Spinal cord (tissue), 10 donors: ENCODE results near the gene NPLOC4. TPM values are rescaled to one million over a fixed set of nuclear protein-coding genes. Genes with fewer than 3 reads are reported as not detected.

Experiments used
- DNase-seq, 6 donors: peaks; one replicate each; pipeline versions ENCODE4 v3.0.0 to v3.0.0-alpha.2; 2013 to 2015; ENCODE audit warnings: low spot score in 6 of 6, low read depth in 4 of 6
- H3K27ac ChIP-seq: one replicate; pipeline ENCODE4 v1.5.1; 2013; ENCODE audit warnings: low read depth, low read length, control low read depth
- H3K27me3 ChIP-seq: one replicate; pipeline ENCODE4 v1.6.1; 2013; ENCODE audit warnings: low read length; ENCODE audit not compliant: control insufficient read depth, insufficient read depth
- H3K36me3 ChIP-seq: one replicate; pipeline ENCODE4 v1.6.1; 2013; ENCODE audit warnings: low read length; ENCODE audit not compliant: control insufficient read depth, insufficient read depth
- H3K4me1 ChIP-seq: one replicate; pipeline ENCODE4 v1.6.1; 2013; ENCODE audit warnings: low read length; ENCODE audit not compliant: control insufficient read depth, insufficient read depth
- H3K4me3 ChIP-seq: one replicate; pipeline ENCODE4 v1.5.1; 2013; ENCODE audit warnings: low read depth, low read length, control low read depth
- H3K9me3 ChIP-seq: one replicate; pipeline ENCODE4 v1.6.1; 2013; ENCODE audit warnings: low read length; ENCODE audit not compliant: control insufficient read depth, insufficient read depth
- WGBS: methylation state at CpG from one replicate; pipeline ENCODE4 v1.1.5; 2013; ENCODE audit warnings: missing lambda C conversion rate; ENCODE audit not compliant: insufficient coverage; 5-methylcytosine and 5-hydroxymethylcytosine counted together
- polyA plus RNA-seq, 2 donors: library from polyadenylated mRNA; unstranded; fragments of 120-200 nt; gene quantifications; one replicate each; pipeline ENCODE4 v1.2.1, GENCODE V29; 2013; ENCODE audit not compliant: insufficient read length in 2 of 2
- total RNA-seq, 2 donors: library from RNA; depleted of rRNA in 1 of 2; stranded (reverse); fragments of 120-200 nt in 1 of 2; fragments of >200 nt in 1 of 2; gene quantifications; one replicate each; pipeline versions ENCODE4 v1.2.3 to v1.2.4, GENCODE V29; 2013 to 2014
- donor health status: healthy.

The NPLOC4 gene
- total and polyA plus RNA-seq, 4 donors = 38.8 to 60.6 (median 43.1) TPM

DNA sequence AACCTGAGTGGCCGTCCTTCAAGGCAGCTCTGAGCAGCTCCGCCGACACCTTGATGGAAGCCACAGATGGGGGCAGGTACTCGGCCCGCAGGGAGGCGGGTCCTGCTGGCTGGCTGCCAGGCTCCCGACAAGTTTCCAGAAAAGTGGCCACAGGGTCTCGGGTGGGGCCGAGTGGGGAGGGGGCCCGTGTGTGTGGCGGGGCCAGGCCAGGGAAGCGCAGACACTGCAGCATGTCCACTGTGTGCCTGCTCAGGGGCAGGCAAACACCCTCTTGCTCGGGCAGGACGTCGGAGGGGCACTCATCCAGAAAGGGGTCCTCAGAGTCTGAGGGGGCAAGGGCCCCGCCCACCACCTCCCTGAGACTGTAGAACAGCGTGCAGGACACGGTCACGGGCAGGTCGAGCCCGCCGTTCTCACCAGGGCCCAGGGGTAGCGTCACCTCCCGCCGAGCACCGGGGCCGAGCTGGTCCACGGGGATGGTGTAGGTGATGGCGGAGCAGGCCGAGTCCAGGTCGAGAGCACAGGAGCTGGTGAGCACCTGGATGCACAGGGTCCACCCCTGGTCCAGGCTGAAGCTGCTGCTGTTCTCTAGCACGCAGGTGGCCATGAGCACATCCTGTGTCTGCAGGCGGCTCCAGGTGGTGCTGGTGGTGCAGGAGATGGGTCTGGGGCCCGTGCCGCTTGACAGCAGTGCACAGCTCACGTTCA, 89.9 kb downstream of the NPLOC4 start:
- peaks cover 93% of the 10 kb centered on the region for H3K36me3 ChIP-seq
- no peak for DNase-seq
- no peaks in the 10 kb centered on the region for H3K9me3 ChIP-seq
- no peak overlapping the region for H3K4me3 ChIP-seq
- no peak overlapping the region for H3K27ac ChIP-seq
- 87% methylated on average over 36 of the region's 36 CpGs for WGBS
- peaks cover 20% of the 10 kb centered on the region for H3K4me1 ChIP-seq
- no peaks in the 10 kb centered on the region for H3K27me3 ChIP-seq

DNA sequence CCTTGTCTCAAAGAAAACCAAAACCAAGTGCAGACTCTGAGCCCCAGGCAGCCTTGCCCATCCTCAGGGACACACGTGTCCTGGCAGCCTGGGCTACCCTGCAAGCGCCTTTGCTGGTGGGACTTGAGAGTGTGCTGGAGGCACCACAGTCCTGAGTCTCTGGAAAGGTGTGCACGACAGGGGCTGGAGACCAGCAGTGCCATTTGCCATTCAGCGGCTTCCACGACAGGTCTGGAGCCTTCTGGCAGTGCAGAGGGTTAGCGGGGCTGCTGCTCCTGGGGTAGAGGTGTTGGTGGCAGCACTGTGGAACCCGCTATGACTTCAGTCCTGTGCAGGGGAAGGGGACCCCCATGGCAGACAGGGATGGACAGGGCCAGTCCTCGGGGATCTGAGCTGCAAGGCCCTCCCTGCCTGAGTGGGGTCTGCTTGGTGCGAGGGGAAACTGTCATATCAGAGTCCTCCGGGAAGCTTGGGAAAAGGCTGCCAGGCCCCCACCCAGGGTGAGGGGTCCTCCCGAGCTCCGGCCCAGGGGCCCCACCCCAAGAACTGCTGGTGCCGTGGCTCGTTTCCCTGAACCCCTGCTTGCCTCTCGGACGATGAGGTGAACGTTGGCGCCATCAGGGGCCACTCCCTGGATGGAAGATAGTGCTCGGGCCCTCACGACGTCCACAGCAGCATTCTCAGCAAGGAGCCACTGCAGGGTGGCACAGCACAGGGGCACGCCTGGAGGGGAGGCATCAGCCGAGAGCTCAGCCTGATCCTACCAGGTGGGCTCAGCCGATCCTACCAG, 91.6 kb downstream of the NPLOC4 start:
- 88% methylated on average over 23 of the region's 24 CpGs for WGBS
- H3K27me3 ChIP-seq = no peaks in the 10 kb centered on the region
- H3K4me3 ChIP-seq = no peak overlapping the region
- no peak overlapping the region for H3K27ac ChIP-seq
- H3K36me3 ChIP-seq = peaks cover 97% of the 10 kb centered on the region
- no peak for DNase-seq
- H3K4me1 ChIP-seq = peaks cover 7% of the 10 kb centered on the region
- no peaks in the 10 kb centered on the region for H3K9me3 ChIP-seq

DNA sequence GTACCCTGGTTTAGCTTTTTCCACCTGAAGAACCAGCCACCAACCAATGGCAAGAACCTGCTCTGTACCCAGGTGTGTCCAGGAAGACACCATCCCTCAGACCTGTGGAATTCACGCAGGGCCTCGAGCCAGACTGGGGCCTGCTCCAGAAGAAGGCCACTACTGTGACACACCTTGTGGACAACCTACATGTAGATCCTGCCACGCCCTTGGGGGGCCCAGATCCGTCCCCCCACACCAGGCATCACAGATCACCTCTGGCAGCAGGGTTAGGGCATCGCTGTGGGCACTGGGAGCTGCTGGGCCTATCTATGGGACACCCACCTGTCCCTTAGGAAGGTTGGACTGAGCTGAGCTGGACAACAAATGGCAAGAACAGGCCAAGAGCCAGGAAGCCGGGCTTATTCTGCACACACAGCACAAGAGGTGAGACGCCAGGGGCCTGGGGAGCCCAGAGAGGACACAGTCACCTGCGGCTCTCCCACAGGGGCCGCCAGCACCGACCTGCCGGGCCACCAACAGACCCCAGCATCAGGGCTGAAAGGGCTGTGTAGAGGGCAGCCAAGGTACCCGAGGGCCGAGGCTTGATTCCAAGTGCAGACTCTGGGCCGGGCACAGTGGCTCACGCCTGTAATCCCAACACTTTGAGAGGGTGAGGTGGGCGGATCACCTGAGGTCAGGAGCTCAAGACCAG, 92.5 kb downstream of the NPLOC4 start:
- DNase-seq = no peak
- Histone ChIP-seq H3K27me3 (no peaks in the 10 kb centered on the region), H3K27ac (no peak overlapping the region), H3K4me1 (no peaks in the 10 kb centered on the region), H3K9me3 (no peaks in the 10 kb centered on the region), H3K36me3 (peaks cover 97% of the 10 kb centered on the region), H3K4me3 (no peak overlapping the region)
- WGBS = 96% methylated on average over 14 of the region's 16 CpGs

DNA sequence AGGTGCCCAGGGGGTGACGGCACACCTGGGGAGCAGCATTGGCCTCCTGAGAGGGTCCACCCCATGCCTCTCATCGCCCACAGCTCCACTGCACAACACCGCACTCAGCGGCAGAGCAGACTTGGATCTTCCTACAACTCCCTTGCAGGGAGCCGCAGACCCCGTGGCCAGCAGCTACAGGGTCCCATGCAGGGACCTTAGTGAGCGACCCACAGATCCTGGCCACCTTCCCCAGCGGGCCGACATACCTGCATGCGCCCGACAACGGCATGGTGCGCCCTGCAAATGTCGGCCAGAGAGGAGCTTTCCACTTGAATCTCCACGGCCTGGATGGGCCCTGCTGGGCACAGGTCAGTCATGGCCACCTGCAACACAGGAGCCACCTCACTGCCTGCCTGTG, 93.2 kb downstream of the NPLOC4 start:
- no peaks in the 10 kb centered on the region for H3K27me3 ChIP-seq
- H3K9me3 ChIP-seq = no peaks in the 10 kb centered on the region
- H3K36me3 ChIP-seq = peaks cover 97% of the 10 kb centered on the region
- H3K4me3 ChIP-seq = no peak overlapping the region
- 97% methylated on average over 15 of the region's 15 CpGs for WGBS
- no peak overlapping the region for H3K27ac ChIP-seq
- no peaks in the 10 kb centered on the region for H3K4me1 ChIP-seq
- no peak for DNase-seq

DNA sequence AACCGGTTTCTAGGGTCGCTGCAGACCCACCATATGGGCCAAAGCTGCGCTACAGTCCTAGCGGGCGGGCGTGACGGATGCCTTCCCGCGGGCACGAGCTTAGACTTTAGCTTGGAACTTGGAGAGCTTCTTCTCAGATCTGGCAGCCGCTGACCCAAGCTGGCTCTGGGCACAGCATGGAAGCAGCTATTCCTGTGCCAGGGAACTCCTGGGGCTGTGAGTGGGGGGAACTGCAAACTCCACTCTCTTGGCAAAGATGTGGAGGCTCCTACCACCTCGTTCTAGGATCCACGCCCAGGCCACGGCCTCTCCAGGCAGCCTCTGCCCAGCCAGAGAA, 93.6 kb downstream of the NPLOC4 start:
- H3K36me3 ChIP-seq = peaks cover 97% of the 10 kb centered on the region
- H3K27ac ChIP-seq = no peak overlapping the region
- no peaks in the 10 kb centered on the region for H3K9me3 ChIP-seq
- WGBS = 93% methylated on average over 14 of the region's 14 CpGs
- H3K27me3 ChIP-seq = no peaks in the 10 kb centered on the region
- peaks cover 1% of the 10 kb centered on the region for H3K4me1 ChIP-seq
- DNase-seq = no peak
- H3K4me3 ChIP-seq = no peak overlapping the region

DNA sequence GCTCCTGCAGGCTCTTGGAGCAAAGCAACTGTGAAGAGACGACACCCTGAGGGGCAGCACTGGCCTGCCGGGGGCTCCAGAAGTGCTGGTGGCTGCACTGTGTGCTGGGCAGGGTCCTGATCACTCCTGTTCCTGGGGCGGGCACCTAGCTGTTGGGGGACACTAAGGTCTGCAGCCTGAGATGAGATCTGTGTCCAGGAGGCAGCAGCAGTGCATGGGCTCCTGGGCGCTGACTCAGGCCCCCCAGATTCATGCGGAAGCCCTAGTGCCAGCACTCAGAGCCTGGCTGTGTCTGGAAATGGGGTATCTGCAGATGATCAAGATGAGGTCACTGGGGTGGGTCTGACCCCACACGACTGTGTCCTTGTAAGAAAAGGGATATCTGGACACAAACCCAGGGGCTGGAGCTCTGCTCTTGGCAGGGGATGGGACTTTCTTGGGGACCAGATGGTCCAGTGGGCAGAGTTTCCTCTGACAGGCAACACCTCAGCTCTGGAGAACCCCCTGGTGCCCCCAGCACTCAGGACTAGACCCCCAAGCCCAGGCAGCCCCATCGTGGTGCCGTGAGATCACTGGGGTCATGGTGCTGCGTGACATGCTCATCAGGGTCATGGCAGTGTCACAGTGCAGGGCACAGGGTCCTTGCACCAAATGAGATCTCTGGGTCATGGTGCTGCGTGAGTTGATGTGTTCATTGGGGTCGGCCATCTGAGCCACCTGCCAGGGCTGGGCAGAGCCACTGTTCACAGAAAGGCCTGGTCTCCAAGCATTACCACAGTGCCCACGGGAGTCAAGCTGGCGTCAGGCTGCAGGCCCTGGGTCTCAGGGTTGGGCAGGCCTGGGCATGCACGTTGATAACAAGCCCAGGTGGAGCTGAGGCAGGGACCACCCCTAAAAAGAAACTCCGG, 94.2 kb downstream of the NPLOC4 start:
- Histone ChIP-seq H3K27me3 (peaks cover under 1% of the 10 kb centered on the region), H3K36me3 (peaks cover 97% of the 10 kb centered on the region), H3K4me3 (no peak overlapping the region), H3K4me1 (peaks cover 7% of the 10 kb centered on the region), H3K9me3 (no peaks in the 10 kb centered on the region), H3K27ac (no peak overlapping the region)
- DNase-seq = no peak
- WGBS = 90% methylated on average over 15 of the region's 15 CpGs

DNA sequence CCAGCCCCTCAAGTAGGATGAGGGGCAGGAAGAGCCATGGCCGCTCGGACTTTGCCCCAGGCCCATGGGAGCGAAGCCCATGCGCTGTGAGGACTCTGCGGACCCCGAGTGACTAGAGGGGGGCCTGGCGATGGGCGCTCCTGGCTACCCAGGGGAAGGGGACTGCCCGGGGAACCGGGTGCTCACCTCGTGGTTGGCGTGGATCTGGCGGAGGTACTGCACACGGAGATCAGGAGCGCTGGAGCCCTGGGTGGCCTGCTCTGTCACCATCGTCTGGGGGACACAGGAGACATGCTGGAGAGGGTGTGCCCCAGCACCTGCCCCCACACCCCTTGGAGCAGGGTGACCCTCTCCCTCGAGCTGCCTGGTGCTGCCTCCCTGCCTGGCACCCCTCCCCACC, 95.8 kb downstream of the NPLOC4 start:
- H3K4me3 ChIP-seq = no peak overlapping the region
- H3K36me3 ChIP-seq = peaks cover 89% of the 10 kb centered on the region
- no peak for DNase-seq
- H3K9me3 ChIP-seq = no peaks in the 10 kb centered on the region
- peaks cover 13% of the 10 kb centered on the region for H3K27me3 ChIP-seq
- peaks cover 21% of the 10 kb centered on the region for H3K4me1 ChIP-seq
- H3K27ac ChIP-seq = no peak overlapping the region
- WGBS = 97% methylated on average over 16 of the region's 17 CpGs

DNA sequence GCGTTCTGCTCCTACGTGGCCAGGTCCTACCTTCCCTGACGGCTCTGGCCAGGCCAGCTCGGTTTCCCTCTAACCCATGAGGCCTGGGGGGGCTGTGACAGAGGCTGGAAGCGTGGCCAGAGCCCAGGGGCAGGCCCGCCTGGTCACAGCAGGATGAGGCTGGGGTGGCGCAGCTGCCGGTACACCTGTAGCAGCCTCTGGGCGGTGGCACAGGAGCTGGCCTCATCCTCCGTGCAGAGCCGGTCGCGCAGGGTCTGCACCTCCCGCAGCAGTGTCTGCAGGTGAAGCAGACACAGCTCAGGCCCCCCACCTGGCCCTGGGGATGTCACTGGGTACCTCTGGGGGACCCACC, 96.3 kb downstream of the NPLOC4 start:
- Histone ChIP-seq H3K36me3 (peaks cover 84% of the 10 kb centered on the region), H3K4me1 (peaks cover 25% of the 10 kb centered on the region), H3K9me3 (no peaks in the 10 kb centered on the region), H3K27me3 (peaks cover 17% of the 10 kb centered on the region), H3K27ac (no peak overlapping the region), H3K4me3 (no peak overlapping the region)
- WGBS = 94% methylated on average over 14 of the region's 14 CpGs
- DNase-seq = no peak

DNA sequence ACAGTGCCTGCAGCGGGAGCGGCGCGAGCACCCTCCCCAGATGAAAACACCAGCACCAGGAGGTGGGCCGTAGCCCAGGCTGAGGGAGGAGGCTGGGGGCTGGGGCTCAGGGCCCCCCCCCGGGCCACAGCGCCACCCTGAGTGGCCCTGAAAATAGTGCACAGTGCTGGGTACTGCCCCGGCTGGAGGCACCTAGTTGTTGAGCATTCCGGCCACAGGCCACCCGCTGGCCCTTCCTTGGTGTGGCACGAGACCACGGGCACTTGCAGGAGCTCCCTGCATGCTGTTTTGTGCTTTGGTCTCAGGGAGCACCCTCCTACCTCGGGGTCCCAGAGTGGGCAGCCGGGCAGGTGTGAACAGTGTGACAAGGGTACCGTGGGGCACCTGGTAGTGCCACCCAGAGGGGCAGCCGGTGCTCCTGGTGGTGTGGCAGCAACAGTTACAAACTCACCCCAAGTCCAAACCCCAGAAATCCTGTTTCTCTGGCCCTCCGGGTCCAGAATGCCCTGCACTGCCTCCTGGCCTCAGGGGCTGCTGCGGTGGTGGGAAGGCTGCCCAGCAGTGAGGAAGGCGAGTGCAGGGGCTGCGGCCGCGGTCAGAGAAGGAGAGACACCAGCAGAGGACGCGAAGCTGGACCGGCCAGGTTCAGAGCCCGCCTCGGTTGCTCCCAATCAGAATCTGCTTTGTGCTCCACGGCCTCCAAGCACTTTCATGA, 96.8 kb downstream of the NPLOC4 start:
- H3K27ac ChIP-seq = no peak overlapping the region
- DNase-seq = no peak
- H3K36me3 ChIP-seq = peaks cover 79% of the 10 kb centered on the region
- no peaks in the 10 kb centered on the region for H3K9me3 ChIP-seq
- WGBS = 95% methylated on average over 23 of the region's 28 CpGs
- peaks cover 25% of the 10 kb centered on the region for H3K4me1 ChIP-seq
- peaks cover 17% of the 10 kb centered on the region for H3K27me3 ChIP-seq
- no peak overlapping the region for H3K4me3 ChIP-seq
